Retinal pigment epithelial cell (primary cell): ENCODE data around the gene SELENON.

ENCODE experiments used
- DNase-seq: peaks from one replicate; pipeline ENCODE4 v3.0.0-alpha.2; 2010; ENCODE audit warnings: low read depth
- H3K4me3 ChIP-seq: 2 replicates; pipeline ENCODE4 v1.5.1; 2011; ENCODE audit warnings: mild to moderate bottlenecking, low read length, control low read depth, moderate library complexity
- CTCF ChIP-seq: conservative IDR thresholded peaks from 2 replicates; pipeline ENCODE4 v1.5.1; 2011; ENCODE audit warnings: low read depth, low read length, control low read depth, inconsistent platforms

The SELENON gene

GRCh38 chr1:25825605-25826004, 25.6 kb downstream of the SELENON start:
- TF ChIP-seq CTCF, result no peak
- DNase-seq, result no peak
- H3K4me3 ChIP-seq, result no peak overlapping the region

DNA sequence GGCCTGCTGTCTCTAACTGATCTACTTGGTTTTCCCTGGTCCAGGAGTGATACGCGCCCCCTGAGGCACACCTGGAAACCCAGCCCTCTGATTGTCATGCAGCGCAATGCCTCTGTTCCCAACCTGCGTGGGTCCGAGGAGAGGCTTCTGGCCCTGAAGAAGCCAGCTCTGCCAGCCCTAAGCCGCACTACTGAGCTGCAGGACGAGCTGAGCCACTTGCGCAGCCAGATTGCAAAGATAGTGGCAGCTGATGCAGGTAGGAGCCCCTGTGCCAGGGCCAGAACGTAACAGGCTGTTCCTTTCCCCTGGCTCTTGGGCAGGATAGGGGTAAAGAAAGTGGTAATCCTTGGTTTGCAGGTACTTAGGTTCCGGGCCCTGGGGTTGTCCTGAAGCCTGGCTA, 26.6 kb downstream of the SELENON start:
- TF ChIP-seq CTCF, result no peak
- no peak for DNase-seq

DNA sequence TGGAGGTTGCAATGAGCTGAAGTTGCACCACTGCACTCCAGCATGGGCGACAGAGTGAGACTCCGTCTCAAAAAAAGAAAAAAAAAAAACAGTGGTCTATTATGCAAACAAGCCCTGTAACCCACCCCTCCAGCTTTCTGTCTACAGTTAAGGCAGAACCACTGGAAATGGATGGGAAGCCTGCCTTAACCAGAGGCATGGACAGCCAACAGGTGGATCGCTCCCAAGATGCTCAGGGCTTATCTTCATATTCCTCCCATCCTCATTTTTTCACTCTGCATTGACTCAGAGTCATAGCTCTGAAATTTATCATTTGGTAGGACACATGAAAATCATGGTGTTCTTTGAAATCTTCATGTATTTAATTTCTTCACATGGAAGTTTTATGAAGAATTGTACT, 28.5 kb downstream of the SELENON start:
- no peak for TF ChIP-seq CTCF
- DNase-seq, result no peak

More for the DNA sequence above, 26.6 kb downstream of the SELENON start:
- H3K4me3 ChIP-seq, result no peak overlapping the region

GRCh38 chr1:25829046-25829445, 29.1 kb downstream of the SELENON start:
- TF ChIP-seq CTCF, result no peak
- DNase-seq, result no peak
- no peak overlapping the region for H3K4me3 ChIP-seq

More for the DNA sequence above, 28.5 kb downstream of the SELENON start:
- no peak overlapping the region for H3K4me3 ChIP-seq

DNA sequence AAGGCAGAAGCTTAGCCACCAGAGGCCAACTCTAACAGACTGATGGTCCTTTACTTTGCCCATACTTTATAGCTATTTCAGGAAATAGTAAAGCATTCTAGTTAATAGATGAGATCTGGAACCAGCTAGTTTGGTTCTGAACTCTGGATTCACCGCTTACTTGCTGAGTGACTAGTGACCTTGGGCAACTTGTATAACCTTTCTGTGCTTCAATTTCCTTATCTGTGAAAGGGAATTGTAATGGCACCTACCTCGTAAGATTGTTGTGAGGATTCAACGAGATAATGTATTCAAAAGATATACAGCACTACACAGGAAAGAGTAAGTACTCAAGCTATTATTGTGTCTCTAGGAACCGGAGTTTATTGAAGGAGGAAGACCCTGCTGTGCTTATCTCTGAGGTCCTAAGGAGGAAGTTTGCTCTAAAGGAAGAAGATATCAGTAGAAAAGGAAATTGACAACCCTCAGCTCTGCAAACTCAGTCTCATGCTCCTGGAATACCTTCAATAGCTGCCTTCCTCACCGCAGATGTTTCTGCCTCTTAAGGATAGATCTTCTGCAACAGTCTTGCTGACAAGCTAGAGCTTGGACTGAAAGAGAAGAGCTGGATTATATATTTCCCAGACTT, 31.7 kb downstream of the SELENON start:
- no peak for DNase-seq
- no peak for TF ChIP-seq CTCF
- H3K4me3 ChIP-seq, result no peak overlapping the region

DNA sequence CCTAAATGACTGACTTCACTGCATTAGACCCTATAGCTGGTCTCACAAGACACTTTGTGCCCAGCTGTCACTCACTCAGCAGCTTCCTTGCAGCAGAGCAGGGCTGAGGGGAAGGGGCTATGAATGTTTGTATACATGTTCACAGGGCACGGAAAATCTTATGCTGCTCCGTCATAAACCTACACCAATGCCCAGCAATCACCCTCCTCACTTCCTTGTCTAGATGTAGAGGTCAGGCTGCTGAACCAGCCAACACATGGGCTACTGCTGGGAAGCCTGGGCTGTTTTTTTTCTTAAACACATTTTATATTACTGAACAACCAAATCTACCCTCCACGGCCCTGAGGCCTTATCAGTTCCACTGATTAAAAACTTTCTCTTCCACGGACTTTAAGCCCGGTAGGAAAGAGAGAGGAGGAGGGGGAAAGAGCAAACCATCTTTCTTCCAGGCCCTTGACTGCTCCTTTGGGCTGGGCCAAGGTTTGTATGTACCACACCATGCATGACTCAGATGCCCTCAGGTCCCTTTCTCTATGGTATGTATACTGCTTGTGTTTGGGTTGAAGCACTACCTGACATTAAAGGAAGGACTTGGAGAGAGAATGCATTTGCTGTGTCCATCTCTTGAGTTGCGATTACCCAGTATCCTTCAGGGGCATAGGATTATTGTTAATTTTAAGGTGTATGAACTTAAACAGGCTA, 32.5 kb downstream of the SELENON start:
- TF ChIP-seq CTCF, result no peak
- DNase-seq, result no peak
- H3K4me3 ChIP-seq, result no peak overlapping the region

GRCh38 chr1:25833158-25833557, 33.2 kb downstream of the SELENON start:
- no peak for DNase-seq
- H3K4me3 ChIP-seq, result no peak overlapping the region
- no peak for TF ChIP-seq CTCF
